OCI-LY1 (cell line): ENCODE data around the gene GALNT17.

Experiments used
- H2AFZ ChIP-seq: fragments of 200-600 bp; sonication (generic), shearing (Covaris generic); 2 replicates; pipeline ENCODE4 v1.6.0; 2014; ENCODE audit warnings: antibody characterized with exemption, mild to moderate bottlenecking, low read length
- H3F3A ChIP-seq: fragments of 200-600 bp; sonication (generic), shearing (Covaris generic); 2 replicates; pipeline ENCODE4 v1.6.0; 2014; ENCODE audit warnings: mild to moderate bottlenecking, antibody characterized with exemption, low read length, moderate library complexity; ENCODE audit not compliant: insufficient read depth
- H3K27ac ChIP-seq: fragments of 200-600 bp; sonication (generic); 2 replicates; pipeline ENCODE4 v1.5.1; 2014; ENCODE audit warnings: low read length, mixed run types, mild to moderate bottlenecking, low read depth; ENCODE audit not compliant: poor library complexity, severe bottlenecking
- H3K27me3 ChIP-seq: fragments of 200-600 bp; sonication (generic); 2 replicates; pipeline ENCODE4 v1.6.0; 2014; ENCODE audit warnings: antibody characterized with exemption, mild to moderate bottlenecking, low read length, moderate library complexity; ENCODE audit not compliant: insufficient read depth
- H3K36me3 ChIP-seq: fragments of 200-600 bp; sonication (generic); 2 replicates; pipeline ENCODE4 v1.6.1; 2014; ENCODE audit warnings: mild to moderate bottlenecking, antibody characterized with exemption, low read length, moderate library complexity, mixed read lengths; ENCODE audit not compliant: insufficient read depth
- H3K4me1 ChIP-seq: fragments of 200-600 bp; sonication (generic); 2 replicates; pipeline ENCODE4 v1.5.1; 2014; ENCODE audit warnings: mild to moderate bottlenecking, low read length, moderate library complexity; ENCODE audit not compliant: insufficient read depth, severe bottlenecking
- H3K4me2 ChIP-seq: fragments of 200-600 bp; sonication (generic), shearing (Covaris generic); 2 replicates; pipeline ENCODE4 v1.6.1; 2014; ENCODE audit warnings: low read length
- H3K4me3 ChIP-seq: fragments of 200-600 bp; sonication (generic); 2 replicates; pipeline ENCODE4 v1.5.1; 2014; ENCODE audit warnings: low read length, low read depth, mild to moderate bottlenecking, mixed read lengths; ENCODE audit not compliant: poor library complexity, severe bottlenecking
- H3K79me2 ChIP-seq: fragments of 200-600 bp; shearing (Covaris generic); 2 replicates; pipeline ENCODE4 v1.6.1; 2016; ENCODE audit warnings: mixed run types, low read length, mixed read lengths; ENCODE audit not compliant: insufficient read depth
- H3K9ac ChIP-seq: fragments of 200-600 bp; sonication (generic), shearing (Covaris generic); 2 replicates; pipeline ENCODE4 v1.6.1; 2014; ENCODE audit warnings: mild to moderate bottlenecking, low read length, mixed read lengths
- H3K9me2 ChIP-seq: fragments of 200-600 bp; sonication (generic), shearing (Covaris generic); 2 replicates; pipeline ENCODE4 v1.6.1; 2014; ENCODE audit warnings: low read depth, mild to moderate bottlenecking, low read length, mixed read lengths
- H3K9me3 ChIP-seq: fragments of 200-600 bp; shearing (Covaris generic); 2 replicates; pipeline ENCODE4 v1.6.1; 2014; ENCODE audit warnings: low read length, mixed read lengths
- H4K20me1 ChIP-seq: fragments of 200-600 bp; sonication (generic), shearing (Covaris generic); 2 replicates; pipeline ENCODE4 v1.6.0; 2016; ENCODE audit warnings: mild to moderate bottlenecking, low read length; ENCODE audit not compliant: insufficient read depth
- CTCF ChIP-seq: fragments of 200-600 bp; sonication (generic), shearing (Covaris generic); IDR thresholded peaks from 2 replicates; pipeline ENCODE4 v1.5.1; 2017; ENCODE audit warnings: mild to moderate bottlenecking, antibody characterized with exemption, low read length, moderate library complexity, mixed read lengths
- EZH2 ChIP-seq: fragments of 200-600 bp; sonication (generic), shearing (Covaris generic); IDR thresholded peaks from 2 replicates; pipeline ENCODE4 v1.8.0; 2017; ENCODE audit warnings: borderline replicate concordance, mixed run types, mild to moderate bottlenecking, antibody characterized with exemption, low read length, moderate library complexity, mixed read lengths

GALNT17 gene

GRCh38 chr7:71239586-71240268 is 107.8 kb downstream of the GALNT17 start:
- no peaks in the 10 kb centered on the region for H3K79me2 ChIP-seq

DNA sequence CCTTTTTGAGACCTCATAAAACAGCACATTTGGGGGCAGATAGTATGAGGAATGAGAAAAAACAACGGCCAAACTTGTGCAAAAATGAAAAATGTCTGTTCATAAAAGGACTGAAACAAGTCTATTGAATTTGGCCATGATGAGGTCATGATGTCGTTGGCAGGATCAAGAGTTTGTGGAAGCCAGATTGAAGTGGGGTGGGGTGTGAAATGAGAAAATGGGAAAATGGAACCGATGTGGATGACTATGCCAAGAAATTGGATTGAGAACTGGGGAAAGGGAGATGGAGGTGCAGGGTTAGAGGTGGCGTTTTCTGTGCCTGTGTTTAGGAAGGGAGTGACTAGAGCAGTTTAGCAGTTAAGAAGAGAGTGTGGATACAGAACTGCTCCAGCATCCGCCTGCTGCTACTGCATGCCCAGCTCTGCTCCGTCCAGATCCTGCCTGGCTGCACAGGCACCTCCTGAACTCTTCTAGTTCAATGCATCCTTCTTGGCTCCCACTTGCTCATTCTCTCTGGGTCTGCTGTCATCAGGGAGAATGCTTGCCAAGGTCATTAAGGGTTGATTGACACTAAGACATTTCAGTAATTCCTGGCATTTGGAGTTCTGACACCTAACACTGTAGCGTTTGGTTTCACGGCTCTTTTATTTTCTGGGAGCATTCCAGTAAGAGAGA is 111.9 kb downstream of the GALNT17 start:
- no peak overlapping the region for H3K27ac ChIP-seq
- H3K4me2 ChIP-seq: no peak overlapping the region
- H4K20me1 ChIP-seq: no peaks in the 10 kb centered on the region
- H3K4me3 ChIP-seq: no peak overlapping the region
- H3K9me3 ChIP-seq: no peaks in the 10 kb centered on the region
- H3K79me2 ChIP-seq: no peaks in the 10 kb centered on the region
- H2AFZ ChIP-seq: no peak overlapping the region
- no peak overlapping the region for H3K9ac ChIP-seq
- no peaks in the 10 kb centered on the region for H3K36me3 ChIP-seq
- H3K27me3 ChIP-seq: no peaks in the 10 kb centered on the region
- TF ChIP-seq CTCF: no peak
- no peaks in the 10 kb centered on the region for H3F3A ChIP-seq
- no peaks in the 10 kb centered on the region for H3K4me1 ChIP-seq
- no peaks in the 10 kb centered on the region for H3K9me2 ChIP-seq

More at GRCh38 chr7:71239586-71240268, 107.8 kb downstream of the GALNT17 start:
- no peak overlapping the region for H3K27ac ChIP-seq
- no peaks in the 10 kb centered on the region for H3F3A ChIP-seq
- H4K20me1 ChIP-seq: no peaks in the 10 kb centered on the region
- H2AFZ ChIP-seq: no peak overlapping the region
- no peaks in the 10 kb centered on the region for H3K27me3 ChIP-seq
- H3K4me2 ChIP-seq: no peak overlapping the region
- no peaks in the 10 kb centered on the region for H3K36me3 ChIP-seq
- TF ChIP-seq EZH2: no peak
- TF ChIP-seq CTCF: no peak
- H3K9ac ChIP-seq: no peak overlapping the region
- H3K4me3 ChIP-seq: no peak overlapping the region
- H3K9me3 ChIP-seq: no peaks in the 10 kb centered on the region
- no peaks in the 10 kb centered on the region for H3K4me1 ChIP-seq
- H3K9me2 ChIP-seq: no peaks in the 10 kb centered on the region

- no peak overlapping the region for H2AFZ ChIP-seq
- H3K9ac ChIP-seq: no peak overlapping the region
- H3K36me3 ChIP-seq: no peaks in the 10 kb centered on the region
- H4K20me1 ChIP-seq: no peaks in the 10 kb centered on the region
- no peaks in the 10 kb centered on the region for H3K27me3 ChIP-seq
- no peak overlapping the region for H3K27ac ChIP-seq
- no peaks in the 10 kb centered on the region for H3K4me1 ChIP-seq
- no peaks in the 10 kb centered on the region for H3K9me3 ChIP-seq
- H3F3A ChIP-seq: no peaks in the 10 kb centered on the region
- H3K9me2 ChIP-seq: no peaks in the 10 kb centered on the region
- H3K4me2 ChIP-seq: no peak overlapping the region
- no peak overlapping the region for H3K4me3 ChIP-seq
- H3K79me2 ChIP-seq: no peaks in the 10 kb centered on the region
- TF ChIP-seq CTCF: no peak
- TF ChIP-seq EZH2: no peak
Observed at GRCh38 chr7:71245038-71245437, 113.1 kb downstream of the GALNT17 start.
